Activated T-helper 1 cell treated with Interleukin-2 at 50 U/mL for 16 hours (primary cell): ENCODE measurements around the gene SDE2.
"Not testable (repeated sequence)": the region's sequence is repeated elsewhere in the genome, so short reads cannot be mapped to it uniquely, and the experiment has no call there.

Experiments used
- DNase-seq: peaks from one replicate; pipeline ENCODE4 v3.0.0-alpha.2; 2020; ENCODE audit warnings: low read depth

The SDE2 gene

GRCh38 chr1:225999227-225999911, at the start of gene SDE2:
TSS of gene SDE2 (minus strand) at chr1:225999343. CDS start at chr1:225999312, 31 bp downstream.
- peak; percentile 100 for DNase-seq

- DNase-seq: no peak
Measured at GRCh38 chr1:226048886-226049285, 49.7 kb upstream of the SDE2 start.

- DNase-seq: no peak
Measured at GRCh38 chr1:226047495-226047894, 48.4 kb upstream of the SDE2 start.

- no peak for DNase-seq
Measured at GRCh38 chr1:226046240-226046639, 47.1 kb upstream of the SDE2 start.

- no peak for DNase-seq
Measured at GRCh38 chr1:226044514-226045101, 45.5 kb upstream of the SDE2 start.

GRCh38 chr1:226041419-226041818, 42.3 kb upstream of the SDE2 start:
- DNase-seq: no peak

- no peak for DNase-seq
Measured at GRCh38 chr1:226038661-226039060, 39.5 kb upstream of the SDE2 start.

- no peak for DNase-seq
Measured at GRCh38 chr1:226035915-226036314, 36.8 kb upstream of the SDE2 start.

GRCh38 chr1:226034482-226034881, 35.3 kb upstream of the SDE2 start:
- no peak for DNase-seq

- no peak for DNase-seq
Measured at GRCh38 chr1:226033991-226034390, 34.8 kb upstream of the SDE2 start.

- DNase-seq: no peak
Measured at GRCh38 chr1:226033582-226033981, 34.4 kb upstream of the SDE2 start.

- no peak for DNase-seq
Measured at GRCh38 chr1:226029568-226030225, 30.6 kb upstream of the SDE2 start.

GRCh38 chr1:226029093-226029496, 30.0 kb upstream of the SDE2 start:
- DNase-seq: no peak

- DNase-seq: no peak
Measured at GRCh38 chr1:226027538-226028217, 28.5 kb upstream of the SDE2 start.

GRCh38 chr1:226026833-226027232, 27.7 kb upstream of the SDE2 start:
- DNase-seq: no peak

GRCh38 chr1:226023735-226024134, 24.6 kb upstream of the SDE2 start:
- DNase-seq: no peak

- DNase-seq: no peak
Measured at GRCh38 chr1:226021801-226022200, 22.7 kb upstream of the SDE2 start.

- DNase-seq: no peak
Measured at GRCh38 chr1:226021401-226021800, 22.3 kb upstream of the SDE2 start.

GRCh38 chr1:226019572-226019971, 20.4 kb upstream of the SDE2 start:
- no peak for DNase-seq

- no peak for DNase-seq
Measured at GRCh38 chr1:226017070-226017469, 17.9 kb upstream of the SDE2 start.

GRCh38 chr1:226009650-226010044, 10.5 kb upstream of the SDE2 start:
- DNase-seq: no peak

- not testable (repeated sequence) for DNase-seq
Measured at GRCh38 chr1:226007126-226007892, 8.2 kb upstream of the SDE2 start.
